H7 (cell line): ENCODE measurements around the gene CLEC16A. TPM values are rescaled to one million over a fixed set of nuclear protein-coding genes. Genes with fewer than 3 reads are reported as not detected.

Experiments
- DNase-seq: peaks from one replicate; pipeline ENCODE4 v3.0.0; 2012
- H3K27me3 ChIP-seq: 2 replicates; pipeline ENCODE4 v1.6.0; 2011; ENCODE audit warnings: mild to moderate bottlenecking, low read length; ENCODE audit not compliant: control insufficient read depth, insufficient read depth
- H3K36me3 ChIP-seq: replicated peaks from 2 replicates; pipeline ENCODE4 v1.5.1; 2011; ENCODE audit warnings: low read length; ENCODE audit not compliant: control insufficient read depth, insufficient read depth
- H3K4me3 ChIP-seq: 2 replicates; pipeline ENCODE4 v1.5.1; 2011; ENCODE audit warnings: low read depth, mild to moderate bottlenecking, control low read depth, low read length, moderate library complexity; ENCODE audit not compliant: insufficient read depth
- total RNA-seq: library from RNA; depleted of rRNA; stranded (reverse); fragments of >200 nt; shearing (Covaris generic); gene quantifications from 2 replicates; pipeline ENCODE4 v1.2.3, GENCODE V29; 2014

Gene CLEC16A
- total RNA-seq, 1 experiment from 2014 or later, result 12.0 TPM

- no peak for DNase-seq
- Histone ChIP-seq H3K27me3 (no peaks in the 10 kb centered on the region), H3K36me3 (no peaks in the 10 kb centered on the region)
Measured at GRCh38 chr16:11109566-11109965, 165.2 kb downstream of the CLEC16A start.

GRCh38 chr16:11111150-11111549 is 166.8 kb downstream of the CLEC16A start:
- Histone ChIP-seq H3K36me3 (no peaks in the 10 kb centered on the region), H3K4me3 (no peak overlapping the region), H3K27me3 (no peaks in the 10 kb centered on the region)
- no peak for DNase-seq

More at GRCh38 chr16:11109566-11109965, 165.2 kb downstream of the CLEC16A start:
- H3K4me3 ChIP-seq, result no peak overlapping the region

- Histone ChIP-seq H3K36me3 (no peaks in the 10 kb centered on the region), H3K4me3 (no peak overlapping the region), H3K27me3 (no peaks in the 10 kb centered on the region)
- DNase-seq, result no peak
Measured at GRCh38 chr16:11111856-11112634, 167.7 kb downstream of the CLEC16A start.

DNA sequence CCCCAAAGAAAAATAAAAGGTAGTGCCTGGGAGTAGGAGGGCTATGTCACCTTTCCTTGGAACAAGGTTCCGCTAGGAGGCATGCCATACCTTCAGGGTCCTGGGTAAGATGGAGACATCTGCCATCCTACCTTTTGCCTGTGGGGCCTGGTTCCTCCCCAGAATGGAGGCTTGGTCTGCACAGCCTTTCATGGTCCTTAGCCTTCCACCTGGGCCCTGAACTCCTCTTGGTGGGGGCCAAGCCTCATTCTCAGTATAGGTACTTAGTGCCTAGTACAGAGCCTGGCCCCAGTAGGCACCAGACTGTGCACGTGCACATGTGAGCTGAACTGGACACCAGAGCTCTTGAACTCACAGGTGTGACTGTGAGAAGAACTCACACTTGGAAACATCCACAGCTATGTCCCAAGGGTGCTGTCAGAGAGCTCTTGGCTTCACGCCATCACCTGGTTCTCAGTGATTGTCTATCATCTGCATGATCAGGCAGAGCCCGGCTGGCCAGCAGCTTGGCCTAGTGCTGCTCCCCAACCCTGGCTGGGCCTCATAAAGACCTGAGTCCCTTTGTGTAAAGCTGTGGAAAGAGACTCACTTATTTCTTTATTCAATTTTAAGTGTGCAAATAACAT is 168.5 kb downstream of the CLEC16A start:
- Histone ChIP-seq H3K27me3 (no peaks in the 10 kb centered on the region), H3K36me3 (no peaks in the 10 kb centered on the region), H3K4me3 (no peak overlapping the region)
- DNase-seq, result no peak

- DNase-seq, result no peak
- Histone ChIP-seq H3K36me3 (no peaks in the 10 kb centered on the region), H3K4me3 (no peak overlapping the region), H3K27me3 (no peaks in the 10 kb centered on the region)
Measured at GRCh38 chr16:11114366-11115164, 170.2 kb downstream of the CLEC16A start.

DNA sequence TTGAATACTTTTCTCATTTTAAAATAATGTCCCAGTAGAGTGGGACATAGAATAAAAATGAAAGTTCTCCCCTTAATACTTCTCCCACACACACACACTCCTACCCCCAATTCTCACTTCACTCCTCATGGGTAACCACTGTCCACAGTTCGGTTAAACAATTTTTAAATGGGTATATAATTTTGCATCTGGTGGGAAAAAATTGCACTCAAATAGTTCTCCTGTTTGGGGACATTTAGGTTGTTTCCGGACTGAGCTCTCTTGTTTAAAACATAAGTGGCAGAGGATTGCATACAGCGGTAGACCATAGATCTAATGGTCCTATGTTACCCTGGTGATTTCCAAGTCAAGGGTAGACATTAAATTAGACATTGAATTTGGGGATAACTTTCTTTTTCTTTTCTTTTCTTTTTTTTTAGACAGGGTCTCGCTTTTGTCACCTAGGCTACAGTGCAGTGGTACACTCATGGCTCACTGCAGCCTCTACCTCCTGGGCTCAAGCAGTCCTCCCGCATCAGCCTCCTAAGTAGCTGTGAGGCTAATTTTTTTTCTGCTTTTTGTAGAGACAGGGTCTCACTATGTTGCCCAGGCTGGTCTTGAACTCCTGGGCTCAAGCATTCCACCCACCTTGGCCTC is 173.3 kb downstream of the CLEC16A start:
- no peak for DNase-seq
- Histone ChIP-seq H3K27me3 (no peaks in the 10 kb centered on the region), H3K4me3 (no peak overlapping the region), H3K36me3 (no peaks in the 10 kb centered on the region)

DNA sequence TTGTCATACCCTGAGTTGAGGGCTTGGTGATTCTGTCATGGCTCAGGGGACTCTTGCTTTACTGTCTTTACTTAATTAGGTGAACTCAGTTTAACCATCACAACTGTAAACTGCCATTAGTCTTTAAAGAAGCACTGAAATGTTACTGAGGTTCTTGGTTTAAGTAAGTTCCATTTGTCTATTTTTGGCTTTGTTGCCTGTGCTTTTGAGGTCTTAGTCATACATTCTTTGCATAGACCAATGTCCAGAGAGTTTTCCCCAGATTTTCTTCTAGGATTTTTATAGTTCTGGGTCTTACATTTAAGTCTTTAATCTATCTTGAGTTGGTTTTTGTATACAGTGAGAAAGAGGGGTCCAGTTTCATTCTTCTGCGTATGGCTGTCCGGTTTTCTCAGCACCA is 174.1 kb downstream of the CLEC16A start:
- H3K4me3 ChIP-seq, result no peak overlapping the region
- H3K27me3 ChIP-seq, result no peaks in the 10 kb centered on the region
- DNase-seq, result no peak
- H3K36me3 ChIP-seq, result no peaks in the 10 kb centered on the region

- no peaks in the 10 kb centered on the region for H3K27me3 ChIP-seq
- DNase-seq, result no peak
Measured at GRCh38 chr16:11121083-11121608, 176.8 kb downstream of the CLEC16A start.

DNA sequence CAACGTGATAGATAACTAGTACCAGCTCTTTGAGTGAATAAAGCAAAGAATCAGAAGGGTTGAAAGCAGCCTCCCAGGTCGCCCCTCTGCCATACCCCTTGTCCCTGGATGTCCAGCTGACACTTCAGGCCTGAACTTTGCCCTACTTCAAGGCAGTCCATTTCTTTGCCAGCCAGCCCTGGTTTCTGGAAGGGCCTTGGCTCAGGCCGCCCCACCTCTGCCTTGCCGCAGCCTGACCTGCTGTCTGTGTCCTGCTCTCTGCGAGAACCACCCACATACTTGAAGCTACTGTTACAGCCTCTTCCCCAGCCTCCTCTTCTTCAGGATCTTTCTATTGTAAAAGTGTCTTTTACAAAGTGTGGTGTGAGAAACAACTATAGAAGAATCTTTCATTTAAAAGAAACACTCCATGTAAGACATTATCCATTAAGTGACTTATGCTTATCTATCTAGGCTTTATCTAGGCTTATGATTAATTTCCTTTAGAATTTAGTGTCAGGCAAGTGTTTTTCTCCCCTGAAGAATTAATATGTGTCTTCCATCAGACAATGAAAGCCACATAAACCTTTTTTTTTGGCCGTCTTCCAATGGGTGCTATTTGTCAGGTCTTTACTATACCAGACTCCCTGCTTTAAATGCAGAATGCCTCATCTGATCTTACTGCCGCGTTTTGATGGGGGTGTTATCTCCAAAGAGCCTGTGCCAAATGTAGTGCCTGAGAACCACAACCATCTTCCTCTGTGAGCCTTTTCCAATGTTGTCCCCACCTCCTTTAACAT is 177.7 kb downstream of the CLEC16A start:
- H3K4me3 ChIP-seq, result no peak overlapping the region
- no peaks in the 10 kb centered on the region for H3K36me3 ChIP-seq
- no peak for DNase-seq
- no peaks in the 10 kb centered on the region for H3K27me3 ChIP-seq

More at GRCh38 chr16:11121083-11121608, 176.8 kb downstream of the CLEC16A start:
- Histone ChIP-seq H3K36me3 (no peaks in the 10 kb centered on the region), H3K4me3 (no peak overlapping the region)

GRCh38 chr16:11123666-11124065 is 179.3 kb downstream of the CLEC16A start:
- no peak overlapping the region for H3K4me3 ChIP-seq

DNA sequence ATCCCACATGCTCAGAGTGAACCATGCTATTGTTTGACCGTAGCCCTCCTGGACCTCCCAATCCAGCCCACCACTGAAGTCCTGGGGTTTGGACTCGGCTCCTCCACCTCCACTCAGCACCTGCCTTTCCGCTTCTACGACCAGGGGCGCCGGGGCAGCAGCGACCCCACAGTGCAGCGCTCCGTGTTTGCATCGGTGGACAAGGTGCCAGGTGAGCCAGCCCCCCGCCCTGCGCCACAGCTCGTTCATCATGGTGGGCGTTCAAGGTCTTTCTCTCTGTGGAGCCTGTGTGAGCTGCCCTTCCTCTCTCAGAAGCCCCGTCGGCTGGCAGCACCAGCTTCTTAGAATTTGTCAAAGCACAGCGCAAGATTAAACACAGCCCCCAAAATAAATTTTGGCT is 181.6 kb downstream of the CLEC16A start:
- no peak for DNase-seq
- Histone ChIP-seq H3K36me3 (no peaks in the 10 kb centered on the region), H3K27me3 (no peaks in the 10 kb centered on the region), H3K4me3 (no peak overlapping the region)

More at GRCh38 chr16:11123666-11124065, 179.3 kb downstream of the CLEC16A start:
- H3K27me3 ChIP-seq, result no peaks in the 10 kb centered on the region
- H3K36me3 ChIP-seq, result no peaks in the 10 kb centered on the region
- DNase-seq, result no peak

GRCh38 chr16:11126399-11127054 is 182.2 kb downstream of the CLEC16A start:
- Histone ChIP-seq H3K4me3 (no peak overlapping the region), H3K27me3 (no peaks in the 10 kb centered on the region), H3K36me3 (no peaks in the 10 kb centered on the region)
- DNase-seq, result no peak

GRCh38 chr16:11127610-11128195 is 183.3 kb downstream of the CLEC16A start:
- no peak overlapping the region for H3K4me3 ChIP-seq
- H3K27me3 ChIP-seq, result no peaks in the 10 kb centered on the region
- no peaks in the 10 kb centered on the region for H3K36me3 ChIP-seq
- no peak for DNase-seq
